ENCODE measurements around the gene WDR41. TPM values are rescaled to one million over a fixed set of nuclear protein-coding genes. Genes with fewer than 3 reads are reported as not detected.

Gene WDR41
- total RNA-seq, 1 experiment from 2014 or later = 57.3 TPM

DNA sequence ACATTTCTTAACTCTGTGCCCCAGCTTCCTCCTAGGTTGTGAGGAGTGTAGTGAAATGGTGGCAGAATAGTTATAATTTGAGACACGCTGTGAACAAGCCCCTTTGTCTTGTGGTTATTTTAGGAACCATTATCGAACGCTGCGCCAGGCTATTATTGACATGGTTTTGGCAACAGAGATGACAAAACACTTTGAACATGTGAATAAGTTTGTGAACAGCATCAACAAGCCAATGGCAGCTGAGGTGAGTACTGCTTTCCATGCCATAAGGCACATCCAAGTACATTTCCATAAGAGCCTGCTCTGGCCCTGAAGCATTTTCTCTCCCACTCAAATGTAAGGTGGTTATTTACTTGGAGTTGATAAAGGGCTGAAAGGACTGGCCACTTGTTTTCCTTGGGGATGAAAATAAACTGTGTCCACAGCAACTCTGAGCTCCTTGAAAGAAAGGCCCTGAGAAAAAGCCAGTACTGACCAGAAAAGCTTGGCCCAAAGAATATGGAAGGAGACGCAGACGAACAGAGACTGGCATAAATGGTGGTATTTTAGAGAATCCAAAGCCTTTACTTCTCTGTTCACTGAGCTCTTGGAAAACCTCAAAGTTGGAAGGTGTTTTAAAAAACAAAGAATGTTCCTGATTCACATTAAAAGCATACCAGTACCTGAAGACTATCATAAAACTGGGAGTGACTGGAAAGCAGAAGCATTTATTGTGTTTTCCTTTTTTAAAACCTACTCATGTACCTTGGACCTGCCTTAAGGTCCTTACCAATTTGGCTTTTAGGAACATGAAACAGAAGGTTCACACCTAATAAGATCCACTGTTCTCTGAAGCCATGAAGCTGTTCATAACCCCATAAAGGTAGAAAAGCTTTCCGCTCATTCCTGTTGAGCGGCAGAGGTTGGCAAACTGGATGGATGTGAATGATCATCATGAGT lies 72.2 kb downstream of the WDR41 start:
- Histone ChIP-seq H3K4me3 (ENCODE audit: low read depth in 2 of 2, low read length in 2 of 2) (no peak overlapping the region), H3K27ac (ENCODE audit: low read length) (no peak overlapping the region), H3K27me3 (ENCODE audit: control insufficient read depth, insufficient read depth, low read length) (peaks cover 3% of the 10 kb centered on the region; the same call in 1 of the 2 replicates), H3K36me3 (ENCODE audit: control insufficient read depth, insufficient read depth, low read length) (no peaks in the 10 kb centered on the region), H3K9me3 (ENCODE audit: control insufficient read depth, insufficient read depth, low read depth, low read length) (no peaks in the 10 kb centered on the region), H3K4me1 (ENCODE audit: control insufficient read depth, insufficient read depth, low read length) (no peaks in the 10 kb centered on the region)
- in situ Hi-C loops (cut with HindIII; ENCODE audit: low pct_unique_long_range_greater_than_20kb, low sequenced_read_pairs) (no loop called here), intact Hi-C loops (cut with micrococcal nuclease; ENCODE audit: unreplicated experiment) (loop anchor here (10.0 kb wide), 1 partner anchor 275 kb away; no protein-coding TSS in a partner anchor)
- ATAC-seq (no peak), DNase-seq (ENCODE audit: low read depth, low spot score) (no peak)
- ChIA-PET CTCF (no interaction called here), POLR2A (no interaction called here)
- BruUV-seq (replicated peaks) = no TSS peak
- TF ChIP-seq POLR2AphosphoS5 (IDR thresholded peaks at IDR 0.05; ENCODE audit: low read depth, low read length) (no peak), SIN3A (IDR thresholded peaks at IDR 0.05; ENCODE audit: borderline replicate concordance, insufficient read depth, low read depth, low read length) (no peak), TCF7L2 (IDR thresholded peaks at IDR 0.05; ENCODE audit: low read depth, low read length) (no peak)
- TF ChIP-seq, protein P1, sequence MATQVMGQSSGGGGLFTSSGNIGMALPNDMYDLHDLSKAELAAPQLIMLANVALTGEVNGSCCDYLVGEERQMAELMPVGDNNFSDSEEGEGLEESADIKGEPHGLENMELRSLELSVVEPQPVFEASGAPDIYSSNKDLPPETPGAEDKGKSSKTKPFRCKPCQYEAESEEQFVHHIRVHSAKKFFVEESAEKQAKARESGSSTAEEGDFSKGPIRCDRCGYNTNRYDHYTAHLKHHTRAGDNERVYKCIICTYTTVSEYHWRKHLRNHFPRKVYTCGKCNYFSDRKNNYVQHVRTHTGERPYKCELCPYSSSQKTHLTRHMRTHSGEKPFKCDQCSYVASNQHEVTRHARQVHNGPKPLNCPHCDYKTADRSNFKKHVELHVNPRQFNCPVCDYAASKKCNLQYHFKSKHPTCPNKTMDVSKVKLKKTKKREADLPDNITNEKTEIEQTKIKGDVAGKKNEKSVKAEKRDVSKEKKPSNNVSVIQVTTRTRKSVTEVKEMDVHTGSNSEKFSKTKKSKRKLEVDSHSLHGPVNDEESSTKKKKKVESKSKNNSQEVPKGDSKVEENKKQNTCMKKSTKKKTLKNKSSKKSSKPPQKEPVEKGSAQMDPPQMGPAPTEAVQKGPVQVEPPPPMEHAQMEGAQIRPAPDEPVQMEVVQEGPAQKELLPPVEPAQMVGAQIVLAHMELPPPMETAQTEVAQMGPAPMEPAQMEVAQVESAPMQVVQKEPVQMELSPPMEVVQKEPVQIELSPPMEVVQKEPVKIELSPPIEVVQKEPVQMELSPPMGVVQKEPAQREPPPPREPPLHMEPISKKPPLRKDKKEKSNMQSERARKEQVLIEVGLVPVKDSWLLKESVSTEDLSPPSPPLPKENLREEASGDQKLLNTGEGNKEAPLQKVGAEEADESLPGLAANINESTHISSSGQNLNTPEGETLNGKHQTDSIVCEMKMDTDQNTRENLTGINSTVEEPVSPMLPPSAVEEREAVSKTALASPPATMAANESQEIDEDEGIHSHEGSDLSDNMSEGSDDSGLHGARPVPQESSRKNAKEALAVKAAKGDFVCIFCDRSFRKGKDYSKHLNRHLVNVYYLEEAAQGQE (IDR thresholded peaks at IDR 0.05; ENCODE audit: insufficient read depth in 1 of 2, low read depth in 2 of 2, low read length in 1 of 2) = no peak
- TF ChIP-seq, protein P2, sequence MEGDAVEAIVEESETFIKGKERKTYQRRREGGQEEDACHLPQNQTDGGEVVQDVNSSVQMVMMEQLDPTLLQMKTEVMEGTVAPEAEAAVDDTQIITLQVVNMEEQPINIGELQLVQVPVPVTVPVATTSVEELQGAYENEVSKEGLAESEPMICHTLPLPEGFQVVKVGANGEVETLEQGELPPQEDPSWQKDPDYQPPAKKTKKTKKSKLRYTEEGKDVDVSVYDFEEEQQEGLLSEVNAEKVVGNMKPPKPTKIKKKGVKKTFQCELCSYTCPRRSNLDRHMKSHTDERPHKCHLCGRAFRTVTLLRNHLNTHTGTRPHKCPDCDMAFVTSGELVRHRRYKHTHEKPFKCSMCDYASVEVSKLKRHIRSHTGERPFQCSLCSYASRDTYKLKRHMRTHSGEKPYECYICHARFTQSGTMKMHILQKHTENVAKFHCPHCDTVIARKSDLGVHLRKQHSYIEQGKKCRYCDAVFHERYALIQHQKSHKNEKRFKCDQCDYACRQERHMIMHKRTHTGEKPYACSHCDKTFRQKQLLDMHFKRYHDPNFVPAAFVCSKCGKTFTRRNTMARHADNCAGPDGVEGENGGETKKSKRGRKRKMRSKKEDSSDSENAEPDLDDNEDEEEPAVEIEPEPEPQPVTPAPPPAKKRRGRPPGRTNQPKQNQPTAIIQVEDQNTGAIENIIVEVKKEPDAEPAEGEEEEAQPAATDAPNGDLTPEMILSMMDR (IDR thresholded peaks at IDR 0.05) = no peak

DNA sequence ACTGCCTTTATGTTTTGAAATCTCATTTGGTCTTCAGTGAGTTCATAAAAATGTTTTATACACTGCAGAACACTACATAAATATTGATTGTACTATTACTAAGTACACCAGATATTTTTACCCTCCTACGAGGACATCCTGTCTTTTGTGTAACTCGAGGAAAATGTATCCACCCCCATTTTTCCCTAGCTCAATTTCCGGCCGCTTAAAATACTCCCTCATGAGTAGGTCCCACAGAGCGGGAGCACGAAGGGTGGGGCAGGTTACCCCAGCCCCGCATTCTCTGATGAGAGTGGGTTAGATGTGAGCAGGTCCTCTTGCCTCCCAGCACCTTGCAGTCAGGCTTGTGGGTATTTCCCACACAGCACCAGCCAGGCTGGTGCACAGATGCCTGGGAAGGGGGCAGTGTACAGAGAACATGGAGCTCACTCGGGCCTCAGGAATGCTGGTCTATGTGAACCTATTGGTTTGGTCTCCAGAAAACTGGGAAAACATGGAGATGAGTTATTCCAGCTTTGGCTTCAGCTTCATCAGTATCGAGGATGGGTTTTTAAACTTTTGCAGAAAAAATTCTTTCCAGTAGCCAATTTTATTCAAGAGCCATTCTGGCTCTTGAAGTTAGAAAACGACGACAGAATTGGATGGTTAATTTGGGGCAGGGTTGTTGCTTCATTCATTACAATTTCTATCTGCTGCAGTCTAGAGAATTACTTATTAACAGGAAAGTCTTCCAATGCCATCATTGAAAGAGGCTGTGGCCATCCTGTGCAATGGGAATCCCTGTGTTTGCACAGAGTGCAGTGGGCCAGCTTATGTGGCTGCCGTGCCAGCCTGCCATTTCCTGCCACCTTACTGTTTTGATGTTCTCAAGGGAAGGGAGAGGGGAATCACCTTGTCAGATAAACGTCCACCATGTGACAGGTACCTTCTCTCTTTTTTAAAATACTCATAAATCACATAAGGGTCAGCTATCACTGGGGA lies 73.2 kb downstream of the WDR41 start:
- ChIA-PET POLR2A (no interaction called here), CTCF (no interaction called here)
- BruUV-seq (replicated peaks) = no TSS peak

More for the DNA sequence above, 73.2 kb downstream of the WDR41 start:
- DNase-seq (ENCODE audit: low read depth, low spot score) (no peak), ATAC-seq (no peak)
- in situ Hi-C loops (cut with HindIII; ENCODE audit: low pct_unique_long_range_greater_than_20kb, low sequenced_read_pairs) (no loop called here), intact Hi-C loops (cut with micrococcal nuclease; ENCODE audit: unreplicated experiment) (no loop called here)
- no peak overlapping the region for H3K27ac ChIP-seq (ENCODE audit: low read length)
- H3K27me3 ChIP-seq (ENCODE audit: control insufficient read depth, insufficient read depth, low read length) = peaks cover 3% of the 10 kb centered on the region; the same call in 1 of the 2 replicates
- TF ChIP-seq, protein P2 (IDR thresholded peaks at IDR 0.05) = no peak
- TF ChIP-seq TCF7L2 (IDR thresholded peaks at IDR 0.05; ENCODE audit: low read depth, low read length) (no peak), SIN3A (IDR thresholded peaks at IDR 0.05; ENCODE audit: borderline replicate concordance, insufficient read depth, low read depth, low read length) (no peak), POLR2AphosphoS5 (IDR thresholded peaks at IDR 0.05; ENCODE audit: low read depth, low read length) (no peak)
- TF ChIP-seq, protein P1 (IDR thresholded peaks at IDR 0.05; ENCODE audit: insufficient read depth in 1 of 2, low read depth in 2 of 2, low read length in 1 of 2) = no peak
- no peaks in the 10 kb centered on the region for H3K36me3 ChIP-seq (ENCODE audit: control insufficient read depth, insufficient read depth, low read length)
- H3K9me3 ChIP-seq (ENCODE audit: control insufficient read depth, insufficient read depth, low read depth, low read length) = no peaks in the 10 kb centered on the region
- no peak overlapping the region for H3K4me3 ChIP-seq (ENCODE audit: low read depth in 2 of 2, low read length in 2 of 2)
- no peaks in the 10 kb centered on the region for H3K4me1 ChIP-seq (ENCODE audit: control insufficient read depth, insufficient read depth, low read length)
